Left forelimb (tissue), 1 donor: ENCODE measurements around the gene SS18.

Source experiments
- DNase-seq: peaks from one replicate; pipeline ENCODE4 v3.0.0-alpha.2; 2018; ENCODE audit warnings: low spot score

SS18 gene

DNA sequence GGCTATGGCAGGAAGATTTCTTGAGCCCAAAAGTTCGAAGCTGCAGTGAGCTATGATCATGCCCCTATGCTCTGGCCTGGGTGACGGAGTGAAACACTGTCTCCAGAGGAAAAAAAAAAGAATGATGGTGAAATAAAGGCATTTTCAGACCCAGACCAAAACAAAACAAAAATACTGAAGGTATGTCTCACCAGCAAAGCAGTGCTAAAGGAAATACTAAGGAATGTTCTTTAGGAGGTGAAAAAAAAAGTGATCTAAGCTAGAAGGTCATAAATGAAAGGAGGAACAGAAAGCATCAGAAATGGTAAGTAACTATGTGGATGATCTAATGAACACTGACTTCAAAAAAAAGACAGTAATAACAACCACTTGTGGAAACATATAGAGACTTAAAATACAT is 18.7 kb downstream of the SS18 start:
- DNase-seq, result no peak

DNA sequence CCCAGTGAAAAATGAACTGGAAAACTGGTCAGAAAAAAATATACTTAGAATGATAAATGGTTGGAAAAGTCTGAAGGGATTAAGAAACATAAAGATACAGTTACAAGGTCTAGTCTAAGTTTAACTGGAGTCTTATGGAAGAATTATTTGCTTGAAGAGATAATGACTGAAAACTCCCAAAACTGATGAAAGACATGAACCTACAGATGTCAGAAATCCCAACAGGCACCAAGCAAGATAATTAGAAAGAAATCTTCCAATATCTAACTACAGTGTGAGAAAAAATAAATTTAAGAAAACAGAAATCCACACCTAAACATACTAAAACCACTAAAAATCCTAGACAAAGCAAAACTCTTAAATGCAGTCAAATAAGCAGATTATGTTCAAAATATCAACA is 19.4 kb downstream of the SS18 start:
- no peak for DNase-seq

- DNase-seq, result no peak
Measured at GRCh38 chr18:26059357-26059756, 31.1 kb downstream of the SS18 start.

- DNase-seq, result no peak
Measured at GRCh38 chr18:26057344-26057773, 33.1 kb downstream of the SS18 start.

- DNase-seq, result no peak
Measured at GRCh38 chr18:26056291-26056690, 34.1 kb downstream of the SS18 start.

GRCh38 chr18:26052505-26052904 is 37.9 kb downstream of the SS18 start:
- DNase-seq, result no peak

DNA sequence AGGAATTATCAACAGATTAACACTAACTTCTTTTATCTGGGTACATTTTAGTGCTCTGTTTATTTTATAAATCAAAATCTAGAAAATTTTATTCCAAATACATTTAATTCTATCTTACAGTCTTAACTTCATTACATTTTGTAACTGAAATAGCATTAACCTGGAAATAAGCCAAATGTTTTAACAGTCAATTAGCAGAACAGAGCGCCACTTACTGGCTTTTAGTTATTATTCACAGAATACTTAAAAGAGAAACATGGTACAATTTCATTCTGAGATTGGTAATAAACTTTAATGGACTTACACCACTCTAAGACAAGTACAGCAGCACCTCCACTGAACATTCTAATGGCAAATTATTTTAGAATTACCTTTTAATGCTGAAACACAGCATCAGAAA is 38.6 kb downstream of the SS18 start:
- DNase-seq, result no peak

DNA sequence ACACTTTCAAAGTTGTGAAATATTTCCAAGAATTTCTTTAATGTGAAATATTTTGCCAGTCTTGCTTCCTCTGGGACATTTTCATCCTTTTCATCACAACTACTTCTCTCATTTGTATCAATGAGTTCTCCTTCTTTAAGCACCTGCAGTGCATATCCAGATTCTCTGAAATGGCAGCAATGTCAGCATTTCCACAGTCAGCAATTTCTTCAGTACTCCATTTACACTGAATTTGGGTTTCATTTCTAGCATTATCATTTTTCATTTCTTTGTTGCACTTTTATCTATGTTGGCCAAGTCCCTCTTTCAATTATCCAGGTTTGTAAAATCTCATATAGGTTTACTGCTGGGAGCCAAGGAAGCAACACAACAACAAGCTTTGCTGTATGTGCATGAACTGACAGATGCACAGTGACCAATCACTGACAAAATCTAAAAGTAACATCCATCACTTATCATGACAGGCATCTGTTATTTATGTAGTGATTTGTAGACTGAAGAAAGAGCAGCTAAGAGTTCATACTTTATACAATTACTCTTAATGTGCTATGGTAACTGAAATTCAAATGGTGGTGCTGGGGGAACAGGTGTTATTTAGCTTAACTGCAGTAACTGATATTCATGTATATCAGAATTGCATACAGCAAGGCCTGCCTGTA is 43.9 kb downstream of the SS18 start:
- DNase-seq, result no peak

DNA sequence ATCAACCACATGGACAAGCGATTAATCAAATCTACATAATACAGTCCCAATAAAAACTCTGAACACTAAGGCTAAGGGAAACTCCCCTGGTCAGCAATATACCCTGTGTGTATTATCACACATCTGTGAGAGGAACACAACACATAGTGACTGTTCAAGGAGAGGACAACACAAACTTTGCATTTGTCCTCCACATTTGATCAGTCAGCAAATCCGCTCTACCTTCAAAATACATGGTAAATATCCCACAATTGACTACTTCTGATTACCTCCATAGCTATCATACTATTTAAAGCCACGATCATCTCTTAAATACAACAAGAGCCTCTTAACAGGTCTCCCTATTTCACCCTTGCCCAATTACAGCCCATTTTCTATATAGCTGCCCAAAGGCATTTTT is 45.6 kb downstream of the SS18 start:
- no peak for DNase-seq

- DNase-seq, result no peak
Measured at GRCh38 chr18:26040051-26040656, 50.3 kb downstream of the SS18 start.

DNA sequence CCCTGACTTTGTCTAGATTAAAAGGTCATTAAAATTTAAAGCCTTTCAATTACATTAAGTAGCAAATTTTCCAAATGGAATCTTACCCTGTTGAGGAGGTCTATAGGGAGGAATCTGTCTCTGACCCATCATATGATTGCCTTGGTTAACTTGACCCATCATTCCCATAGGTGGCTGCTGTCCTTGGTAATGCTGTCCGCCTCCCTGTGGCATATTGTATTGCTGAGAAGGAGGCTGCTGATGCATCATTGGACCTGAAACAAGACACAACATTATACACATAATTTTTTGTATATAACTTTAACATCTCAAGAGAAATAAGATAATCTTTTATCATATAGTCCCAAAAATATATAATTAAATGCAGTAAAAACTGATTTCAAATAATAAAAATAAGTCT is 51.2 kb downstream of the SS18 start:
- DNase-seq, result no peak

- no peak for DNase-seq
Measured at GRCh38 chr18:26036635-26037034, 53.8 kb downstream of the SS18 start.

DNA sequence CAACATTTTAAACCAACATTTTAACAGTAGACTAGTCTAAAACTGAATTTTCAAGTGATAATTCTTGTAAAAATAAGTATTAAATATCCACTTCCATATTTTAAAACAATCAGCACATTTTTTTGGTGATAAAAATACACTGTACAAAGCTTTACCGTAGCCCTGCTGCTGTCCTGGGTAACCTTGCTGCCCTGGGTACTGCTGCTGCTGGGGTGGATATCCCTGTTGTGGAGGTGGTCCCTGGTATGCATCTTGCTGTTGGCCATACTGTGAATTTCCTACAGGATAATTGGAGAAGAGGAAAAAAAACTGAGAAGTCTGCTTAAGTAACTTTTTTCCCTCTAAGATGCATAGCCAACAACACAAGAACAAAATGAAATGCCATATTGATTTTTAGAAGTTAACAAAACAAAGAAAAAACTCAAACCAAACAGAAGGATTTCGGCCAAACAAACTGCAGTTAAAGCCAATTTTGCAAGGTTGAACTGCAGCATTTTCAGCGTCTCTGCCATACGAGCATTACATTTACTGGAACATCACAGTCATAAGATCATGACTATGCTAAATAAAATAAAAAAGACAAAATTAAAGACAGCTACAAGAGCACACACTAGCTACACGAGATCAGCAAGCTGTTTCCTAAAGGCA is 55.4 kb downstream of the SS18 start:
- no peak for DNase-seq

GRCh38 chr18:26022585-26022984 is 67.8 kb downstream of the SS18 start:
- DNase-seq, result no peak

DNA sequence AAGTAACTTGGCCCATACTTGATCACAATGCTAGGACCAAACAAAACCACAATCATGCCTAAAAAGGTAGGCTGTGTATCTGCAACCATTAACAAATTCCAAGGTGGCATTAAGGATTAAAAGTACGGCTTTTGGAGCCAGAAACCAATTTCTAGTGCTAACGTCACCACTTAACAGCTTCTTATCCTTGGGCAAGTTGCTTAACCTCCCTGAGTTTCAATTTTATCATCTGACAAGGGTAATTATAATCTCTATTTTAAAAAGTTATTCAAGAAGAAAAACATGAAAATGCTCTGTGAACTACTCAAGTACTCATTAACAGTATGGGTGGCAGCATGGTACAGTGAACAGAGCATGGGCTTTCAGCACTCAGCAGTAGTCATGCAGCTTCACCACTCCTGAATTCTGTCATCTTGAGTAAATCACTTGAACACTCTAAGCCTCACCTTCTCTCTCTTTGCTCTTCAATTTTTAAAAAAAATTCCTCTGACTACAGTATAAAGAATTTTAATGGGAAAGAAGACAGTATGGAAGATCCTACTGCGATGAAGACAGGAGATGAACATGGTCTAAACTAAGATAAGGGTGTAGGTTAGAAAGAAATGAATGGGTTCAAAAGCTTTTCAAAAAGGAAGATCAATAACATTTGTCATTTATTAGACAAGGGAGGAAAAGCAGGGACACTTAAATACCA is 69.2 kb downstream of the SS18 start:
- DNase-seq, result no peak

DNA sequence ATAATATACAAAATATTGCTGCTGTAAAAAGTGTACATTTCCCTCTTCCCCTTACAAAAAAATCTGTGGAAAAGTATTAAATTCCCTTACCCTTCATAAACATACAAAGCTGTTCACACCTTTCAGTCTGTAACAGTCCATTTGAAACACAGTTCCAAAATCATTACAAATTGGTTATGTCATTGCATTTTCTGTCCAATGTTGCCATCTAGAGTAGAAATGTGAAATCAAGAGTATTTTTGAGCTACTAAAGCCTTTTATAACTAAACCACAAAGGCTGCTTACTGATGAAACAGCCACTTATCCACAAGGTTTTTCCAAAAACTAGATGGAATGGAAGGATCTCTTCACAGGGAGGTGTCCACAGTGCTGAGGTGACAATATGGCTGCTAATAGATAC is 72.5 kb downstream of the SS18 start:
- DNase-seq, result no peak

DNA sequence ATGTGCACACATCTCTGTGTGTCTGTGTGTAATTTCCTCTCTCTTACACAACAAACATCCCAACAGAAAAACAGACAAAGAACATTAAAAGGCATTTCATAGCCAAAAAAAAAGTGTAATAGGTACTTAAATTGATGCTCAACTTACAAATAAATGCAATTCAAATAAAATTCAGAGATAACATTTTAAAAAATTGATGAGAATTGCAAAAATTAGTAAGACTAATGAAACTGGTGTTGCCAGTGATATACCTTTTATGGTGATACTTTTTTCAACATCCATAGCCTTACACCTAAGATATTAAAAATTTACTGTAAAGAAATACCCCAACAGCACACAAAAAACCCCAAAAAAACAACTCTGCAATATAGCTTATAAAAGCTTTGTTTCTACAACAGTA is 76.0 kb downstream of the SS18 start:
- no peak for DNase-seq

DNA sequence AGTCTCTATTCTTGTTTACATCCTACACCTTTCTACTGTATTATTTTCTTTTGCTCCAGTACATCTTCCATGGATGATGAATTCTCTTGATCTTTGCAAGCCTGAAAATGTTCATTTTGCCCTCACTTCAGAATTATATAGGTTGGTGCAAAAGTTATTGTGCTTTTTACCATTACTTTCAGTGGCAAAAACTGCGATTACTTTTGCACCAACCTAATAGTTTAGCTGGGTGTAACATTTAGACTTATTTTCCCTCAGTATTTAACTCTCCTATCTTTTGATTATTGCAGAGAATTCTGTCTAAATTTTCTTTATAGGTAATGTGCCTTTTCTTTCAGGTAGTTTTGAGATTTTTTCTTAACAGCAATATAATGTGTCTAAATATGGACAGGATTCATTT is 81.8 kb downstream of the SS18 start:
- no peak for DNase-seq

DNA sequence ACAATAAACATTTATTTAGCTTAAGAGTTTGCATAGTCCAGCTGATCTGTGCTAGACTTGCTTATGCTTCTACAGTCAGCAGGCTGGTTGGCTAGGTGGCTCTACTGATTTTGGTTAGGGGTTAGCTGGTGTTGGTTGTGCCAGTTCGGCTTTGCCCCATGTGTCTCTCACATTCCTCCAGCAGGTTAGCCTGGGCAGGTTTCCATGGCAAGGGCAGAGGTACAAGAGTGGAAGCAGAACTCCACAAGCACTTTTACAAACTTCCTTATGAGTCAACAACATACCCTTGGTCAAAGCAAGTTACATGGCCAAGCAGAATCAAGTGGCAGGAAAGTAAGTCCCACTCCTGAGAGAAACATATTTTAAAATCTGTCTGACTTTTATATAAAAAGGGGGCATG is 82.3 kb downstream of the SS18 start:
- DNase-seq, result no peak

DNA sequence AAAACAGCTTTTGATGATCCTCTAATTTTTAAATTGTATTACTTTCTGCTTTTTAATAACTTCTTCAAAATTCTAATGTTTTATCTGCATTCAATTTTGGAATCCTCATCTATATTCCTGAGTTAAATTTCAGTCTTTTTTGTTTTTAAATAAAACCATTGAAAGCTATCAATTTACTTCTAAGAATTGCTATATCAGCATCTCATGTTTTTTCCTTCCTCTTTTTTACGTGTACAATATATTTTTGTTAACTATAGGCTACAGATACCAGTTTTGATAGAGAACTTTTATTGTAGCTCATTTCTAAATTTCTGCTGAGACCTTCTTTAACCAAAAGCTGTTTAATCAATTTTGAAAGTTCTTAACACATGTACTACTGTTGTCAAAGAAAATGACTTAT is 84.5 kb downstream of the SS18 start:
- no peak for DNase-seq

DNA sequence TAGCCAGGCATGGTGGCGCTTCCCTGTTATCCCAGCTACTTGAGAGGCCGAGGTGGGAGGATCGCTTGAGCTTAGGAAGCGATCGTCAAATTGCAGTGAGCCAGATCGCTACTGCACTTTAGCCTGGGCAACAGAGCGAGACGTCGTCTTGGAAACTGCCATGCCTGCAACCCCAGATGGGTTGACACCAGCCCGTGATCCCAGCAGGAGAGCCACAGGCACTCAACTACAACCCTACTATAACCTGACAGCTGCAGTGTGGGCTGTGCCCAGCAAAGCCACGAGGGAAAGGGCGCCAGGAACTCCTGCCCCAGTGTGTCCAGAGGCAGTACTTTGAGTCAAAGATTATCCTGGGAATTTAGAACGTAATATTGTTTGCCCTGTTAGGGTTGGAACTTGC is 85.6 kb downstream of the SS18 start:
- no peak for DNase-seq

- no peak for DNase-seq
Measured at GRCh38 chr18:26003817-26004216, 86.6 kb downstream of the SS18 start.

GRCh38 chr18:26003356-26003755 is 87.1 kb downstream of the SS18 start:
- DNase-seq, result no peak
